GM12872 (cell line): Measurements from ENCODE around the gene SLC1A2.

Experiments
- CTCF ChIP-seq: IDR thresholded peaks from 3 replicates; pipeline ENCODE4 v1.5.1; 2011; ENCODE audit warnings: low read depth, mild to moderate bottlenecking, low read length, moderate library complexity; ENCODE audit not compliant: insufficient read depth

Gene SLC1A2

DNA sequence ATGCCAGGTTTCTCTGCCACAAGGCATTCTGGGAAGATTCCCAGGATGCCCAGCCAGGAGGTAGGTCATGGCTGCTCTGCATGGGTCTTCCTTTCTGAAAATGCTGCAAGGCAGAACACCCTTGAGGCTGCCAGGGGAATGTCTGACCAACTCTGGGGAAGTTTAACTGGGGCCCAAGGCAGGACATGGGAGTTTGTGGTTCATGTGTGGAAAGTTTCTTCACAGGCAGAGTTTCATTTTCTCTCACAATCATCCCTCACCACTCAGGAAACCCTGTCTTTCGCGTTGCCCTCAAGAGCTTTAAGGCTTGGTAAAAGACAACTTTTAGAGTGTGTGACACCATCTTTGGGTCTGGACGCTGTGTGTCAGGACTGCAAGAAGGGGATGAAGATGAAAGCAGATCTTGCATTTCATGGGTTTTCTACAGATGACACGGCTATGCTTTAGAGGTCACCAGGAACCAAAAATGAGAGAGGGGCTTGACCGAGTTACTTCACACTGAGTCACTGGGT is 146.9 kb downstream of the SLC1A2 start:
- TF ChIP-seq CTCF: peak; percentile 19; the same call in 1 of the 3 replicates

DNA sequence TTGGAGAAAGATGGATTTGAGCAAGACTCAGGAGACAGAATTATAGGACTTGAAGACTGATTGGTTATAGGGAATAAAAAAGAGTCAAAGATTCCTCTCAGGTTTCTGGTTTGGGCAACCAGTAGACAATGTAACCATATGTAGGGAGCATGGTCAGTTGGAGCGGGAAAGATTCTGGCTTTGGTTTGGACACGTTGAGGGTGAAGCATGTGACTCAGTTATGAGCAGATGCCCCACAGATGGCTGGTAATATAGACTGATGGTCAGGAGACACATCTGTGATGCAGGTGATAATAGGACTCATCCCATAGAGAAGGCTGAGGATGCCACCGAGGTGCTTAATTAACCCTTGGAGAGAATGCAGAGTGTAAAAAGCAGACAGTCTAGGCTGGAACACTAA is 148.3 kb downstream of the SLC1A2 start:
- TF ChIP-seq CTCF: no peak

GRCh38 chr11:35270342-35270741 is 149.0 kb downstream of the SLC1A2 start:
- TF ChIP-seq CTCF: no peak

- TF ChIP-seq CTCF: no peak
These were observed 151.9 kb downstream of the SLC1A2 start for GRCh38 chr11:35267504-35267903.

- no peak for TF ChIP-seq CTCF
These were observed 153.5 kb downstream of the SLC1A2 start for GRCh38 chr11:35265755-35266454.

DNA sequence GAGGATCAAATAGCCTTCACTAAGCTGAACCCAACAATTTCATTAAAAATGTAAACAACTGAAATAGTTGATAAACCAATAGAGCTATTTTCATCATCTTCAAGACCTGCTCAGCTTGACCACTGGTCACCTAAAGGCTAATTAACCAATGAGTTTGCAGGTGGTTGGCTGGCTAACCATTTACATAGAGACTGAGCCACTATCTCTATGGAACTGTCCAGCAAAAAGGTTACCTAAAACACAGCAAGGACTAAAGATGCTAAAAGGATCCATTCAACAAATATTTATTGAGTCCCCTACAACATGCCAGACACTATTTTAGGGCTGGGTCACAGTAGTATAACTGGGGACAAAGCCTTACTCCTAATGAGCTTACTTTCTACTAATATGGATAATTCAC is 156.6 kb downstream of the SLC1A2 start:
- TF ChIP-seq CTCF: no peak

- TF ChIP-seq CTCF: no peak
These were observed 157.3 kb downstream of the SLC1A2 start for GRCh38 chr11:35262056-35262455.

- no peak for TF ChIP-seq CTCF
These were observed 158.2 kb downstream of the SLC1A2 start for GRCh38 chr11:35261197-35261596.
